ENCODE results near the gene CTSA.
"Not testable (repeated sequence)": the region's sequence is repeated elsewhere in the genome, so short reads cannot be mapped to it uniquely, and the experiment has no call there.

CTSA gene

GRCh38 chr20:45897289-45897688 lies 6.2 kb downstream of the CTSA start:
- no peak for DNase-seq

- no peak for DNase-seq
These were observed 6.6 kb downstream of the CTSA start for GRCh38 chr20:45897692-45898091.

- DNase-seq: no peak
These were observed 7.2 kb downstream of the CTSA start for GRCh38 chr20:45898285-45898684.

- DNase-seq: no peak
These were observed 8.1 kb downstream of the CTSA start for GRCh38 chr20:45899046-45899835.

GRCh38 chr20:45901332-45901731 lies 10.2 kb downstream of the CTSA start:
- not testable (repeated sequence) for DNase-seq

- no peak for DNase-seq
These were observed 11.1 kb downstream of the CTSA start for GRCh38 chr20:45902199-45902701.

- DNase-seq: no peak
These were observed 13.7 kb downstream of the CTSA start for GRCh38 chr20:45904583-45905504.

GRCh38 chr20:45905505-45906079 lies 14.5 kb downstream of the CTSA start:
- DNase-seq: no peak

GRCh38 chr20:45907219-45907948 lies 16.2 kb downstream of the CTSA start:
- no peak for DNase-seq

GRCh38 chr20:45908084-45908483 lies 16.9 kb downstream of the CTSA start:
- no peak for DNase-seq

GRCh38 chr20:45909336-45909808 lies 18.2 kb downstream of the CTSA start:
- DNase-seq: no peak

GRCh38 chr20:45909817-45910669 lies 18.9 kb downstream of the CTSA start:
- DNase-seq: no peak

- DNase-seq: peak; percentile 51
These were observed 19.7 kb downstream of the CTSA start for GRCh38 chr20:45910670-45911485.

- no peak for DNase-seq
These were observed 20.6 kb downstream of the CTSA start, which contains the start of gene PLTP for GRCh38 chr20:45911486-45912343. TSS of gene PLTP (minus strand) at chr20:45912155. CDS start at chr20:45911452, 703 bp downstream.

- DNase-seq: no peak
These were observed 21.2 kb downstream of the CTSA start for GRCh38 chr20:45912344-45912682.

- no peak for DNase-seq
These were observed 22.0 kb downstream of the CTSA start for GRCh38 chr20:45913116-45913515.

- DNase-seq: no peak
These were observed 26.6 kb downstream of the CTSA start for GRCh38 chr20:45917790-45918141.

GRCh38 chr20:45918182-45918737 lies 27.1 kb downstream of the CTSA start:
- no peak for DNase-seq

GRCh38 chr20:45918779-45919537 lies 27.8 kb downstream of the CTSA start:
- no peak for DNase-seq

Data from NCI-H526 treated with DMSO at 0.1 percent for 48 hours (cell line).